Measurements from ENCODE around the gene CCDC182.

Gene CCDC182

GRCh38 chr17:57723427-57724025 lies 21.6 kb downstream of the CCDC182 start:
- ChIA-PET CTCF (interaction anchor here (1.0 to 3.5 kb wide), 3 partner anchors 126 to 480 kb away, joined by 3 to 10 read pairs (median 6); no protein-coding TSS in a partner anchor), POLR2A (no interaction called here)
- DNase-seq (ENCODE audit: low read depth, low spot score) = no peak
- H3K4me3 ChIP-seq (ENCODE audit: low read depth, low read length) = no peak overlapping the region
- TF ChIP-seq CTCF (IDR thresholded peaks at IDR 0.05; ENCODE audit: insufficient read depth, low read length, missing control alignments) = no peak

GRCh38 chr17:57722704-57723043 lies 22.4 kb downstream of the CCDC182 start:
- H3K4me3 ChIP-seq (ENCODE audit: low read depth, low read length) = no peak overlapping the region
- ChIA-PET CTCF (interaction anchor here (3.5 kb wide), 1 partner anchor 125 kb away, joined by 10 read pairs; no protein-coding TSS in a partner anchor), POLR2A (no interaction called here)
- TF ChIP-seq CTCF (IDR thresholded peaks at IDR 0.05; ENCODE audit: insufficient read depth, low read length, missing control alignments) = no peak
- no peak for DNase-seq (ENCODE audit: low read depth, low spot score)

GRCh38 chr17:57721967-57722703 lies 23.0 kb downstream of the CCDC182 start:
- DNase-seq (ENCODE audit: low read depth, low spot score) = no peak
- ChIA-PET POLR2A (no interaction called here), CTCF (interaction anchor here (0.8 to 3.5 kb wide), 2 partner anchors 11 to 124 kb away, joined by 3 to 10 read pairs; no protein-coding TSS in a partner anchor)
- H3K4me3 ChIP-seq (ENCODE audit: low read depth, low read length) = no peak overlapping the region
- TF ChIP-seq CTCF (IDR thresholded peaks at IDR 0.05; ENCODE audit: insufficient read depth, low read length, missing control alignments) = no peak

DNA sequence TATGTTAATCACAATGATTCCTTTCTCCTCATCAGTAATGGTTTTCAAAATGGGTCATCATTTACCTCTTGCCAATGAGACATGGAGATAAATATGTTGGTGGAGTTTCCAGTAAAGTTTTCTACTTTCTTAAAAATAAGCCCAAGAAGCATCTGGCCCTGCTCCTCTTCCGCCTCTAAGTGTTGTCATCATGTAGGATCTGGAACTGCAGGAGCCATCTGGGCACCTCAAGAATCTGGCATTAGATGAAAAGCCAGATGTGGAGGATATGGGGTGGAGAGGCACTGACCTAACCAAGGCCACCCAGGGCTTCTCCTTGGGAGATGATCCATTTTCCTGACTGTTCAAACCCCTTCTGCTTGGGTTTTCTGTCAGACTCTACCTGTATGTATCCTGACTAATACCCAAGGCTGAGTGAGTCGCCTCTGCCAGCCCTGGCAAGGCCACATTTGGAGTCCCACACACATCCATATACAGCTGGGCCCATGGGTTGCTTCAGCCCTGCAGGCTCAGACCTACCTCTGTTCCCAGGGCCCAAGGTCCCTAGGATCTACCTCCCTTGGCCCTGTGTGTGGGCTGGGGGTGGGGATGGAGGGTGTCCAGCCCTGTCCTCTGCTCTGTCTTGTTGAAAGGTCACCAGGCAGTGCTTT lies 24.6 kb downstream of the CCDC182 start:
- DNase-seq (ENCODE audit: low read depth, low spot score) = no peak
- no peak for TF ChIP-seq CTCF (IDR thresholded peaks at IDR 0.05; ENCODE audit: insufficient read depth, low read length, missing control alignments)
- ChIA-PET CTCF (no interaction called here), POLR2A (no interaction called here)
- no peak overlapping the region for H3K4me3 ChIP-seq (ENCODE audit: low read depth, low read length)

DNA sequence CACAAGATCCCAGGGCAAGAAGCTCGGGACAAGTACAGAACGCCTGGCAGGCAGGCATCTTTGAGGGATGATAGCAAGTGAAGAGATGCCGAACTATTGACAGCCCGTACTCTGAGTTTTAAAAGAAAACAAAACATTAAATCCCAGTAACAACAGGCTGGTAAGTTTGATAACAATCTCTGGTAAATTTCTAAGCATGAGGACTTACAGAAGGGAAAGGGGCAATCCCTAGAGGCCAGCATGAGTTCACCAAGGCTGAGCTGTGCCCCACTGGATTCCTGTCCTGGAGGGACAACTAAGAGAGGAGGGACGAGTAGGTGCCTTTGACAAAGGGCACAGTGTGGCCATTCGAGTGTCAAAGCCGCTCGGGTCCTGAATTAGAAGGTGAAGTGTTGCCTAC lies 26.2 kb downstream of the CCDC182 start:
- CTCF ChIA-PET = interaction anchor here (1.2 kb wide), 1 partner anchor 474 kb away, joined by 3 read pairs; no protein-coding TSS in a partner anchor
- no peak overlapping the region for H3K4me3 ChIP-seq (ENCODE audit: low read depth, low read length)
- no peak for DNase-seq (ENCODE audit: low read depth, low spot score)
- TF ChIP-seq CTCF (IDR thresholded peaks at IDR 0.05; ENCODE audit: insufficient read depth, low read length, missing control alignments) = no peak
- POLR2A ChIA-PET = no interaction called here

DNA sequence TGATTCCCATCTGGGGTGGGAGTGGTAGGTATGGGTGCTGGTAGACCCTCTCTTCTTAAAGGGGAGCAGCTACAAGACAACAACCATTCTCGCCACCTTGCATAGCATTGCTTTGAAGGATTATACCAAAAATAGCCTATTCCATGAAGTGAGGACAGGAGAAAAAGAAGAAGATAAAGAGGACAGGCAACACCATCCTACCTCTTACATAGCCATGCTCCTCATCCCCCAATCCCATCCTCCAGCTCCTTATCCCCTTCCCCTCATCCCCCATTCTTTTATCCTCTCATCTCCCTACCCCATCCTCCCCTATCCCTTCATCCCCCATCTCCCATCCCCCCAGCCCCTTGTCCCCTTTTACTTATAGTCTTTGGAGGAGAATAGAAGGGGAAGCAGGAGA lies 29.1 kb downstream of the CCDC182 start:
- TF ChIP-seq CTCF (IDR thresholded peaks at IDR 0.05; ENCODE audit: insufficient read depth, low read length, missing control alignments) = no peak
- POLR2A ChIA-PET = no interaction called here
- H3K4me3 ChIP-seq (ENCODE audit: low read depth, low read length) = no peak overlapping the region
- CTCF ChIA-PET = no interaction called here
- DNase-seq (ENCODE audit: low read depth, low spot score) = no peak

Data from AG04449 (cell line).